OCI-LY1 (cell line): ENCODE results near the gene FERMT2.
"Not testable (repeated sequence)": the region's sequence is repeated elsewhere in the genome, so short reads cannot be mapped to it uniquely, and the experiment has no call there.

Experiments
- H2AFZ ChIP-seq: fragments of 200-600 bp; sonication (generic), shearing (Covaris generic); 2 replicates; pipeline ENCODE4 v1.6.0; 2014; ENCODE audit warnings: antibody characterized with exemption, mild to moderate bottlenecking, low read length
- H3F3A ChIP-seq: fragments of 200-600 bp; sonication (generic), shearing (Covaris generic); 2 replicates; pipeline ENCODE4 v1.6.0; 2014; ENCODE audit warnings: mild to moderate bottlenecking, antibody characterized with exemption, low read length, moderate library complexity; ENCODE audit not compliant: insufficient read depth
- H3K27ac ChIP-seq: fragments of 200-600 bp; sonication (generic); 2 replicates; pipeline ENCODE4 v1.5.1; 2014; ENCODE audit warnings: low read length, mixed run types, mild to moderate bottlenecking, low read depth; ENCODE audit not compliant: poor library complexity, severe bottlenecking
- H3K27me3 ChIP-seq: fragments of 200-600 bp; sonication (generic); 2 replicates; pipeline ENCODE4 v1.6.0; 2014; ENCODE audit warnings: antibody characterized with exemption, mild to moderate bottlenecking, low read length, moderate library complexity; ENCODE audit not compliant: insufficient read depth
- H3K36me3 ChIP-seq: fragments of 200-600 bp; sonication (generic); 2 replicates; pipeline ENCODE4 v1.6.1; 2014; ENCODE audit warnings: mild to moderate bottlenecking, antibody characterized with exemption, low read length, moderate library complexity, mixed read lengths; ENCODE audit not compliant: insufficient read depth
- H3K4me1 ChIP-seq: fragments of 200-600 bp; sonication (generic); 2 replicates; pipeline ENCODE4 v1.5.1; 2014; ENCODE audit warnings: mild to moderate bottlenecking, low read length, moderate library complexity; ENCODE audit not compliant: insufficient read depth, severe bottlenecking
- H3K4me2 ChIP-seq: fragments of 200-600 bp; sonication (generic), shearing (Covaris generic); 2 replicates; pipeline ENCODE4 v1.6.1; 2014; ENCODE audit warnings: low read length
- H3K4me3 ChIP-seq: fragments of 200-600 bp; sonication (generic); 2 replicates; pipeline ENCODE4 v1.5.1; 2014; ENCODE audit warnings: low read length, low read depth, mild to moderate bottlenecking, mixed read lengths; ENCODE audit not compliant: poor library complexity, severe bottlenecking
- H3K79me2 ChIP-seq: fragments of 200-600 bp; shearing (Covaris generic); 2 replicates; pipeline ENCODE4 v1.6.1; 2016; ENCODE audit warnings: mixed run types, low read length, mixed read lengths; ENCODE audit not compliant: insufficient read depth
- H3K9ac ChIP-seq: fragments of 200-600 bp; sonication (generic), shearing (Covaris generic); 2 replicates; pipeline ENCODE4 v1.6.1; 2014; ENCODE audit warnings: mild to moderate bottlenecking, low read length, mixed read lengths
- H3K9me2 ChIP-seq: fragments of 200-600 bp; sonication (generic), shearing (Covaris generic); 2 replicates; pipeline ENCODE4 v1.6.1; 2014; ENCODE audit warnings: low read depth, mild to moderate bottlenecking, low read length, mixed read lengths
- H3K9me3 ChIP-seq: fragments of 200-600 bp; shearing (Covaris generic); 2 replicates; pipeline ENCODE4 v1.6.1; 2014; ENCODE audit warnings: low read length, mixed read lengths
- H4K20me1 ChIP-seq: fragments of 200-600 bp; sonication (generic), shearing (Covaris generic); 2 replicates; pipeline ENCODE4 v1.6.0; 2016; ENCODE audit warnings: mild to moderate bottlenecking, low read length; ENCODE audit not compliant: insufficient read depth
- EZH2 ChIP-seq: fragments of 200-600 bp; sonication (generic), shearing (Covaris generic); IDR thresholded peaks from 2 replicates; pipeline ENCODE4 v1.8.0; 2017; ENCODE audit warnings: borderline replicate concordance, mixed run types, mild to moderate bottlenecking, antibody characterized with exemption, low read length, moderate library complexity, mixed read lengths
- TF ChIP-seq, protein P1 (sequence below): fragments of 200-600 bp; sonication (generic), shearing (Covaris generic); IDR thresholded peaks from 2 replicates; pipeline ENCODE4 v1.5.1; 2017; ENCODE audit warnings: mild to moderate bottlenecking, antibody characterized with exemption, low read length, moderate library complexity, mixed read lengths

FERMT2 gene

DNA sequence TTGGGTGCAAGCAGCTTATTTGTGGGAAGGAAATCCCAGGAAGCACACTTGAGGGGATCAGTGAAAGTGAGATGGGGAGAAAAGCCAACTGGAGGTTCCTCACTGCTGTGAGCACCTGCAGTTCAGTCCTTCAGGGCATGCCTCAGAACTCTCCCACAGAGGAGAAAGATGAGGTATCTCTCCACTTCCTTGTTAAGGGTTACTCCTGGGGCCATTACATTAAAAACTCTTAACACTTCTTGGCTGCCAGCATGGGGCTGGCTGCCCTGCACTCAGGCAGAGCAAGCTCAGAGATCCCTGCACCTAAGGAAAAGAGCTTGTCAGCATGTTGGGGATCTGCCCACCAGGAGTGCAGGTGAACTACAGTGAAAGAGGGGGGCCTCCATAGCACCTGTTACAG is 28.8 kb downstream of the FERMT2 start:
- H3K9ac ChIP-seq: no peak overlapping the region
- H3K36me3 ChIP-seq: no peaks in the 10 kb centered on the region
- H3K9me2 ChIP-seq: no peaks in the 10 kb centered on the region
- no peaks in the 10 kb centered on the region for H3F3A ChIP-seq
- H3K9me3 ChIP-seq: no peaks in the 10 kb centered on the region
- H3K4me3 ChIP-seq: no peak overlapping the region
- no peak overlapping the region for H3K4me2 ChIP-seq
- H3K79me2 ChIP-seq: no peaks in the 10 kb centered on the region
- H2AFZ ChIP-seq: no peak overlapping the region
- no peak overlapping the region for H3K27ac ChIP-seq
- no peaks in the 10 kb centered on the region for H4K20me1 ChIP-seq
- H3K4me1 ChIP-seq: no peaks in the 10 kb centered on the region
- no peaks in the 10 kb centered on the region for H3K27me3 ChIP-seq
- TF ChIP-seq, protein P1, sequence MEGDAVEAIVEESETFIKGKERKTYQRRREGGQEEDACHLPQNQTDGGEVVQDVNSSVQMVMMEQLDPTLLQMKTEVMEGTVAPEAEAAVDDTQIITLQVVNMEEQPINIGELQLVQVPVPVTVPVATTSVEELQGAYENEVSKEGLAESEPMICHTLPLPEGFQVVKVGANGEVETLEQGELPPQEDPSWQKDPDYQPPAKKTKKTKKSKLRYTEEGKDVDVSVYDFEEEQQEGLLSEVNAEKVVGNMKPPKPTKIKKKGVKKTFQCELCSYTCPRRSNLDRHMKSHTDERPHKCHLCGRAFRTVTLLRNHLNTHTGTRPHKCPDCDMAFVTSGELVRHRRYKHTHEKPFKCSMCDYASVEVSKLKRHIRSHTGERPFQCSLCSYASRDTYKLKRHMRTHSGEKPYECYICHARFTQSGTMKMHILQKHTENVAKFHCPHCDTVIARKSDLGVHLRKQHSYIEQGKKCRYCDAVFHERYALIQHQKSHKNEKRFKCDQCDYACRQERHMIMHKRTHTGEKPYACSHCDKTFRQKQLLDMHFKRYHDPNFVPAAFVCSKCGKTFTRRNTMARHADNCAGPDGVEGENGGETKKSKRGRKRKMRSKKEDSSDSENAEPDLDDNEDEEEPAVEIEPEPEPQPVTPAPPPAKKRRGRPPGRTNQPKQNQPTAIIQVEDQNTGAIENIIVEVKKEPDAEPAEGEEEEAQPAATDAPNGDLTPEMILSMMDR: no peak
- TF ChIP-seq EZH2: no peak

DNA sequence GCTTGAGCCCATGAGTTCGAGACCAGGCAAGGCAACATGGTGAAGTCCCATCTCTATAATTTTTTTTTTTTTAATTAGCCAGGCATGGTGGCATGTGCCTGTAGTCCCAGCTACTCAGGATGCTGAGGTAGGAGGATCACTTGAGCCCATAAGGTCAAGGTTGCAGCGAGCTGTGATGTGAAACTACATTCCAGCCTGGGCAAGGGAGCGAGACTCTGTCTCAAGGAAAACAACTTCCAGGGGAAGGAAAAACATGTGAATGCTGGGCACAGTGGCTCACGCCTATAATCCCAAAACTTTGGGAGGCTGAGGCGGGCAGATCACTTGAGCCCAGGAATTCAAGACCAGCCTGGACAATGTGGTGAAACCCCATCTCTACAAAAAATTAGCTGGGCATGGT is 30.4 kb downstream of the FERMT2 start:
- not testable (repeated sequence) for H3K4me2 ChIP-seq, H3K9ac ChIP-seq, H3K4me3 ChIP-seq, H3K36me3 ChIP-seq, H3K4me1 ChIP-seq, H3K9me2 ChIP-seq, H3K27me3 ChIP-seq, H3F3A ChIP-seq, H3K27ac ChIP-seq, H2AFZ ChIP-seq, H3K79me2 ChIP-seq, H4K20me1 ChIP-seq, H3K9me3 ChIP-seq

DNA sequence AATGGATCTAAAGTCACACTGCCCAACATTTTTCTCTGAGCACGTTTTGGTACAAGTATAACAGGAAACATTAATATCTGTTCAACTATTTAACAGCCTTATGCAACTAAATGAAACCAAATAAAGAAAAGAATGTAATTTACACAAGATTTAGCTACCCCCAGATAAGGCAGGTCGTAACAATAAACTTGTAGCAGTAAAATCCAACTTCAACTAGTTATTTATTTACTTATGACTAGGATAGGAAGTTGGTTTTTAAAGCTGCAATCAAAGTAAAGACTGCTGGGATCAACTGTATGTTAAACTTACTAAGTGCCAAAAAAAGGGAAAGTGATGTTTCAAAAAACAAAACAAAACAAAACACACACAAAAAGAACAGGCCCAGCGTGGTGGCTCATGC is 30.9 kb downstream of the FERMT2 start:
- TF ChIP-seq, protein P1: no peak
- TF ChIP-seq EZH2: no peak
- no peaks in the 10 kb centered on the region for H3K9me3 ChIP-seq
- H3K9ac ChIP-seq: no peak overlapping the region
- H3K4me3 ChIP-seq: no peak overlapping the region
- H3K79me2 ChIP-seq: no peaks in the 10 kb centered on the region
- no peak overlapping the region for H3K27ac ChIP-seq
- no peak overlapping the region for H2AFZ ChIP-seq
- H3F3A ChIP-seq: no peaks in the 10 kb centered on the region
- no peaks in the 10 kb centered on the region for H3K4me1 ChIP-seq
- H3K27me3 ChIP-seq: no peaks in the 10 kb centered on the region
- no peak overlapping the region for H3K4me2 ChIP-seq
- H4K20me1 ChIP-seq: no peaks in the 10 kb centered on the region
- no peaks in the 10 kb centered on the region for H3K36me3 ChIP-seq
- no peaks in the 10 kb centered on the region for H3K9me2 ChIP-seq

DNA sequence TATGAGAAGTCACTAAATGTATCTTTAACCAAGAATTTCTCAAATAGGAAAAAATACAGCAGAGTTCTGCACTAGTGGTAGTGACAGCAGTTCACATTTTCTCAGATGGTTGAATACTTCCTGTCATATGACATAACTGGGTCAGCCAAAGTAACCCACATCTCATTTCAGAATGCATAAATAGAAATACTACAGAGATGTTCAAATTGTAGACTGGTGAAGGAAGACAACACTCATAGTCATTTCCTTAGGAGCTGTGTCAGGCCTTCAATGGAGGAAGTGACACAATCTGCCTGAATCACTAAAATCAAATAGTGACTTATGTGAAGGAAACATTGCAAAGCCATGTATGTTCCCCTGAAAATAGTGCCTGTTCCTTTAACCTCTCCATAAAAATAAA is 32.4 kb downstream of the FERMT2 start:
- no peaks in the 10 kb centered on the region for H3F3A ChIP-seq
- H3K27ac ChIP-seq: no peak overlapping the region
- H3K27me3 ChIP-seq: no peaks in the 10 kb centered on the region
- H3K9me2 ChIP-seq: no peaks in the 10 kb centered on the region
- H2AFZ ChIP-seq: no peak overlapping the region
- H3K36me3 ChIP-seq: no peaks in the 10 kb centered on the region
- no peaks in the 10 kb centered on the region for H3K4me1 ChIP-seq
- TF ChIP-seq EZH2: no peak
- TF ChIP-seq, protein P1: no peak
- H3K4me3 ChIP-seq: no peak overlapping the region
- no peaks in the 10 kb centered on the region for H3K9me3 ChIP-seq
- H3K9ac ChIP-seq: no peak overlapping the region
- no peaks in the 10 kb centered on the region for H3K79me2 ChIP-seq
- no peaks in the 10 kb centered on the region for H4K20me1 ChIP-seq
- no peak overlapping the region for H3K4me2 ChIP-seq
